GM19452 (cell line): ENCODE results near the gene CASP3.
"Not testable (repeated sequence)": the region's sequence is repeated elsewhere in the genome, so short reads cannot be mapped to it uniquely, and the experiment has no call there.

Experiments
- ATAC-seq: cut with Tn5 transposase; IDR thresholded peaks from one replicate; pipeline ENCODE4 v1.9.1; 2021; ENCODE audit not compliant: unreplicated experiment

The CASP3 gene

DNA sequence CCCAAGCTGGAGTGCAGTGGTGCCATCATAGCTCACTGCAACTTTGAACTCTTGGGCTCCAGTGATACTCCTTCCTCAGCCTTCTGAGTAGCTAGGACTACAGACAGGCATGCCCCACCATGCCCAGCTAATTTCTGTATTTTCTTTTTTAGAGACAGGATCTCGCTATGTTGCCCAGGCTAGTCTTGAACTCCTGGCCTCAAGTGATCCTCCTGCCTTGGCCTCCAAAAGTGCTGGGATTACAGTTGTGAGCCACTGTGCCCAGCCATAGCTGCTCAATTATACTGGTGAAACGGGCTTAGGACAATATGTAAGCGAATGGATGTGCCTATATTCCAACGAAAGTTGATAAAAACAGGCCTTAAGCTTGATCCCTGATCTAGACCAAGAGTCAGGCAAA is 13.1 kb downstream of the CASP3 start:
- no peak for ATAC-seq

DNA sequence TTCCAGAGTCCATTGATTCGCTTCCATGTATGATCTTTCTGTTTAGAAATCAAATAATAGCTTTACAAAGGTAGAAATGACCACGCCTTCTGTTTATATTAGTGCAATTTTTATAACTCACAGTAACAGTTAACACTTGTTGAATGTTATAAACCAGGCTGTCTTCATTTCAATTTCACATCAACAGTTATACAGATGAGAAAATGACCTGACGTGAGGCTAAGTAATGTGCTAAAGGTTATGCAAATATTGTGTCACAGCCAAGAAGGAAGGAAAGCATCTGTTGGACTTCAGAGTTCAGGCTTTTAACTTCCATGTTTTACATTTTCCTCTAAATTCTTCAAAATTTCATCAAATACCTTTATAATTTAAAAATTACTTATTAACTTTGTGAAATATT is 13.9 kb downstream of the CASP3 start:
- no peak for ATAC-seq

DNA sequence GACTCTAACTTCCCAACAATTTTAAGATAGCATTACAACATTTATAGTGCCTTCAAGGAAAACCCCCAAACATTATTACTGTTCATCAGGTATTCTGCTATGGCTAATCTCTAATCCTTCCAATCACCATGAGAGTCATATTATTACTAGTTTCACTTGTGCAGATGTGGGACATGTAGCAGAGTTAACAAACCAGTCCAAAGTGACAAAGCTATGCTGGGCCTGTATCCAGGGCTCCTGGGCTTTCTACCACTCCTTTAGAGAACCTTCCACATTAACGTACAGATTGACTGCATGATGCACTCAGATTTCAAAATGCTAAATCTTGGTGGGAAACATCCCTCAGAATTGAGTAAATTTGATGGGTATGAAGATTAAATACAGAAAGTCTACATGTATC is 16.4 kb downstream of the CASP3 start:
- no peak for ATAC-seq

DNA sequence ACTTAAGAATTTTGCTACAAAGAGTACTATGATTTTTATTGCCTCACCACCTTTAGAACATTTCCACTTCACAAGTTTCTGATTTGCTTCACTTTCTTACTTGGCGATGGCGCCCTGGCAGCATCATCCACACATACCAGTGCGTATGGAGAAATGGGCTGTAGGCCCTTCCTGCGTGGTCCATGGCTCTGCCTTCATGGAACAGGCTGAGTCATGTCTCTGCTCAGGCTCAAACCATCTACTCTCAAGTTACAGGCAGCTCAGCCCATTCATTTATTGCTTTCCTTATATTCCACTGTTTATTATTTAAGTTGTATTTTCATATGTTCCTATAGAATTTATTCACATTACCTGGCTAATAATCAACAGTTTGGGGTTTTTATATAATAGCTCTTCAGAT is 21.1 kb downstream of the CASP3 start:
- no peak for ATAC-seq

DNA sequence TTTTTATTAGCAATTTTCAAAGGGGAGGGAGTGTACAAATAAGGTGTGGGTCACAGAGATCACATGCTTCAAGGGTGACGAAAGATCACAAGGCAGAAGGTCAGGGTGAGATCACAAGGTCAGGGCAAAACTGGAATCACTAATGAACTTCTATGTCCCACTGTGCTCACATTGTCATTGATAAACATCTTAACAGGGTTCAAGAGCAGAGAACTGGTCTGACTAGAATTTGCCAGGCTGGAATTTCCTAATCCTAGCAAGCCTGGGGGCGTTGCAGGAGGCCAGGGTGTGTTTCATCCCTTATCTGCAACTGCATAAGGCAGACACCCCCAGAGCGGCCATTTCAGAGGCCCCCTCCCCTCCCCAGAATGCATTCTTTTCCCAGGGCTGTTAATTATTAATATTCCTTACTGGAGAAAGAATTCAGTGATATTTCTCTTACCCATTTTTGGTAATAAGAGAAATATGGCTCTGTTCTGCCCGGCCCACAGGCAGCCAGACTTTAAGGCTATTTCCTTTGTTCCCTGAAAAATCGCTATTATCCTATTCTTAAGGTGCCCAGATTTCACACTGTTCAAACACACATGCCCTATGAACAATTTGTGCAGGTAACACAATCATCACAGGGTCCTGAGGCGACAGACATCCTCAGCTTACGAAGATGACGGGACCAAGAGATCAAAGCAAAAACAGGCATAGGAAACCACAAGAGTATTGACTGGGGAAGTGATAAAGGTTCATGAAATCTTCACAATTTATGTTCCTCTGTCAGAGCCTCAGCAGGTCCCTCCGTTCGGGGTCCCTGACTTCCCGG is 23.3 kb downstream of the CASP3 start:
- ATAC-seq, result not testable (repeated sequence)

DNA sequence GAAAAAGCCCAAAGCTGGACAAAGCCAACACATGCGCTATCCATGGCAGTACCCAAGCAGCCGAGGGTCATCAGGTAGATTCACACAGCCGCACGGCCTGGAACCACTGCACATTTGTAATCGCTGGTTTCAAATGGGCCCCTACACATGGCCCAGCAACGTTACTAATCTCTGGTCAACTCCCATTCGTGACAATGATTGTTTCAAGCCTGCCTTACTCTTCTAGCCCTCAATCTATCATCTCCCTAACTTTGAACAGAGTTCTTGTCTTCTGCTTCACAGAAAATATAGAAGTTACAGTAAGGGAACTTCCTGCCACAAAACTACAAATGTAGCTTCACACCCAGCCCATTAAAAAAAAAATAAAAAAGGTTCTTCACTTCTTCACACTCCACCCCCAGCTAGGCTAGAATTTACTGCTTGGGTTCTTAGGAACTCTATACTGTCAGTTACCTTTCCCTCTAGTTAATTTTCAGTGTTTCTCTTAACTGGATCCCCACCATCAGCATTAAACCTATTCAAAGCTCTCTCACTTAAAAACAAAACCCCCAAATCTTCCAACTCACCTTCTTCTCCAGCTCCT is 24.2 kb downstream of the CASP3 start:
- ATAC-seq, result no peak

DNA sequence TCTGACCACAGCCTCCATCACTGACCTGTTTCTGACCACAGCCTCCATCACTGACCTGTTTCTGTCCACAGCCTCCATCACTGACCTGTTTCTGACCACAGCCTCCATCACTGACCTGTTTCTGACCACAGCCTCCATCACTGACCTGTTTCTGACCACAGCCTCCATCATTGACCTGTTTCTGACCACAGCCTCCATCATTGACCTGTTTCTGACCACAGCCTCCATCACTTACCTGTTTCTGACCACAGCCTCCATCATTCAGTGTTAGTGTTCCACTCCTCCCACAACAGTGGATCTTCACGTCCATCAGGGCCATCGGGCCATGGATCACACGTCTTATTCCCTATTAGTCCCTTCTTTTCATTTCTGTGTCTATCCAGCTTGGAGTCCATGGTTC is 24.7 kb downstream of the CASP3 start:
- ATAC-seq, result not testable (repeated sequence)

DNA sequence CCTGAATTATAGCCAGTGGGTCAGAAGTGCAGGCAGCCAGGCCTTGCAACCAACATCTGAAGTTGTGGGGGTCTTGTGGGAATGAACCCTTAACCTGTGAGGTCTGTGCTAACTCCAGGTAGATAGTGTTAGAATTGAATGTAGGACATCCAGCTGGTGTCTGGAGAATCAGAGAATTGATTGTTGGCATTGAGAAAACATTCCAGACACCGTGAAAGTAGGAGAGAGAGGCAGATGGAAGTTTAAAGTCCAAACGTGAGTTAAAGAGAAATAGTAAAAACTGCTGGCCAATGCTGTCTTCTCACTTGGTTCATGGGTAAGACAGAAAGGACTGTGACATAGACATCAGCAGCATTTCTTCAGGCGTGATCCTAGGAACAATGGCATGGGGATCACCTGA is 27.7 kb downstream of the CASP3 start:
- no peak for ATAC-seq

DNA sequence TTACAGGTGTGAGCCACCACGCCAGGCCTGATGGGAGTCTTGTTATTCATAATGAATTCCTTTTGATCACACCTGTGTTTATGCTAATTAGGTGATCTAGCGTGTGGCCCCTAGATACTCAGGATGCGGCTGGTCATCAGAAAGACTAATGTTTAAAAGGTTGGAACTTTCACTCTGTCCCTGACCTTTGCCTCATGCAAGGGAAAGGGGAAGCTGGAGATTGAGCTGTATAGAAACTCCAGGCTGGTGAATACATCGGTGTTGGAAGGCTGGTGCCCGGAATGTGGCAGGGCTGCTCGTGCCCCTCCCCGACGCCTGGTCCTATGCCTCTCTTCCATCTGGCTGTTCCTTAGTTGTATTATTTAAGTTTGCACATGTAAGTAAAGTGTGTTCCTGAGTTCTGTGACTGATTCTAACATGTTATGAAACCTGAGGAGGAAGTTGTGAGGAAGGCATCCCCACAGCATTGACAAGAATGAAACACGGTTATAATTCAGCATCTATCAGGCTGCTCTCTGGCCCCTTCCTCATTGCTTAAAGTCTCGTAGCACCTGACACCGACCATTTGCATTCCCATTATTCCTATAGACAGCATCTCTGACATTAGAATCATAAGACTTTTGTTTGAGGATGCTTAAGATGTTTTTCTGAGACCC is 28.9 kb downstream of the CASP3 start:
- ATAC-seq, result no peak

DNA sequence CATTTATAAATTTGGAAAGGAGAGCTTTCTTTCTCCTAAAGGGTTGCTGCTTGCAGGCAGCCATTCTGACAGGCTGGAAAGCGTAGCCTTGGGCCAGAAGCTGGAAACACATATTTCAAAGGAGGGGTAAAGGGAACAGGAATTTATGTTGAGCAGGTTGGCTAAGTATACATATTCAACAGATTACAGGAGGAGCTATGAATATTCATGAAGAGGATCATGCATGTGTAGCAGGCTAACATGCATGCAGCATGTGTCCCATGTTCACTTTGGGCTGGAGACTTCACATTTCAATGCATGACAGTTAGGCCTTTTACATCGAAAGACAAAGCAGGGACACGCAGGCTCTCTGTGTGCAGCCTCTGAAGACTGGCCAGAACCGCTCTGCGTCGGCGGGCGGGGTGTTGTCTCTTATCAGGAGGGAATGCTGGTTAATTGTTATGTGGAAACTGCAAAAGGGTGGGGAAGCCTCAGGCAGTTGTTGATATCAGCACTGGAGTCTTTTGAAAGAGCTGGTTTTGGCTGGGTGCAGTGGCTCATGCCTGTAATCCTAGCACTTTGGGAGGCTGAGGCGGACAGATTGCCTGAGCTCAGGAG is 31.5 kb downstream of the CASP3 start:
- ATAC-seq, result no peak

DNA sequence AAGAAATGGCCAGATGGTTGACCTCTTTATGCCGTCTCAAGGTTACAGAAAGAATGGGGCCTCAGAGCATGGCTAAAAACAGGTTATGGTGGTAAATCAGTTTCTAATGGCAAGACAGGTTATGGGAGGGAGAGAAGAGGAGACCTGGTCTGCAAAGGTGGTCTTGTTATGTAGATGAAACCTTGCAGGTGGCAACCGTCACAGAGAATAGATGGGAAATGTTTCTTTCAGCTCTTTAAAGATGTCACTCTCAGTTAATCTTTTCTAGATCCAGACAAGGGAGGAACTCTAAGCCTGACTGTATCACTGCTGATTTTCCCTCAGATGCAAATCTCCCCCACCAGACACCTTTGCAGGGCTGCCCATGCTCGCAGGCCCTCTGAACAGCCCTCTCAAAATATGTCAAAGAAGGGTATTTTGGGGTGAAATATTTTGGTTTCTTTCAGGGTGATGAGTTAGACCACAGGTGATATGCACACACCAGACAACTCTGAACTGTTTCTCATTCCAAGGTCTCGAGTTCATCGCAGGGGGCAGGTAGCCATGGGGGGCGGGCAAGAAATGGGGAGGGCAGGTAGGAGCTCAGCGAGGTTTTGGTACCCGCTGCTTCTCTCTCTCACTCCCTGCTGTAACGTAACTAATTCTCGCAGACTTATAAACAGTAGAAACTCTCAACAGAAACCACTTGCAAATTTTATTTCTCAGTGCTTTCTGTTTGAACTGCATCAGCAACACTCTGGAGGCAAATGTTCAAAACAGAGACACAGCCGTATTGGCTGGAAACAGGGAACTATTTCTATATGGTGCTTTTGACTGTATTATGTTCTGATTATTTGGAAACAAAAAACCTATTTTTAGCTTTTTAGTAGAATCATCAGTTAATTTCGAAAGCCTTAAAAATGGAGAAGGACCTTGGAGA is 32.4 kb downstream of the CASP3 start:
- ATAC-seq, result peak; percentile 84

DNA sequence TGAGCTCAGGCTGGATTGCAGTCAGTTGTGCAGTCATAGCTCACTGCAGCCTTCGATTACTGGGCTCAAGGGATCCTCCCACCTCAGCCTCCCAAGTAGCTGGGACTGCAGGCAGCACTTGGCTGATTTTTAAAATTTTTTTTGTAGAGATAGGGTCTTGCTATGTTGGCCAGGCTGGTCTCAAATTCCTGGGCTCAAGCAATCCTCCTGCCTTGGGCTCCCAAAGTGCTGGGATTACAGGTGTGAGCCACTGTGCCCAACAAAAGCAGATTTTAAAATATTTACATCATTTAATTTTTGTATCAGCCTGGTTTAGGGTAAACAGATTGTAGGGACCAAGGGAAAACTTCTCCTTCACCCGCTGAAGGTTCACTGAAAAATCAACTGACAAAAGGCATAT is 33.1 kb downstream of the CASP3 start:
- ATAC-seq, result not testable (repeated sequence)

DNA sequence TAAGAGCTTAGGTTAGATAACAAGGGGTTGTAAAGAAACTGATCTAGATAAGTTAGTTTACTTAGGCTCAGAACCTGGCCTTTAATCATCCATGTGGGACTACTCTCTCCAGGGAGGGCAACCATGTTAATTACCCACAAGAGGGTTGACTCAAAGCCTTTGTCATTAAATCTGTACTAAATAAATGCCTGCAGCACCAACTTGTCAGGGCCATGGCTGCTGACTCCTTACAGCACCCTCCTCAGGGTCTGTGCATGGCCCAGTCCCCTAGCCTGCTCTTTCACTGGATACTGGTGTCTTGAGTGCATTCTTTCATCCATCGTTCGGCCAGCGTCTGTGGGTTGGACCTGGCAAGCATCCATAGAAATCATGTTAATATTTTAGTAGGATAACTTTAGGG is 34.7 kb downstream of the CASP3 start:
- ATAC-seq, result no peak

DNA sequence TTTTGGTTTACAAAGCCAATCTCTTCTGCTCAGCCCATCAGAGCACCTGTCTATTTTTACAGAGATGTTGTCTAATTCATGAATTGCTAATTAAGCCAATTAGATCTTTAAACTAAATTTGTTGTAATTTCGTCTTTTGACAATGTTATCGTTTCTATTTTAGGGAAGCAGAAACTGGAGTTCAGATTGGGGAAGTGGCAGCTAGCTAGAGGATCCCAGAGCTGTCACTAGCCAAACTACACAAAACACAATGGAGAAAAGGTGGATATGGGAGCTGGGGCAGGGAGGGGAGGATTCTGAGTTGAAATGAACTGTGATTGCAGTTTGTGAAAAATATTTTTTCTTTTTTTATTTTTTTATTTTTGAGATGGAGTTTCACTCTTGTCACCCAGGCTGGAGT is 35.8 kb downstream of the CASP3 start:
- ATAC-seq, result no peak

DNA sequence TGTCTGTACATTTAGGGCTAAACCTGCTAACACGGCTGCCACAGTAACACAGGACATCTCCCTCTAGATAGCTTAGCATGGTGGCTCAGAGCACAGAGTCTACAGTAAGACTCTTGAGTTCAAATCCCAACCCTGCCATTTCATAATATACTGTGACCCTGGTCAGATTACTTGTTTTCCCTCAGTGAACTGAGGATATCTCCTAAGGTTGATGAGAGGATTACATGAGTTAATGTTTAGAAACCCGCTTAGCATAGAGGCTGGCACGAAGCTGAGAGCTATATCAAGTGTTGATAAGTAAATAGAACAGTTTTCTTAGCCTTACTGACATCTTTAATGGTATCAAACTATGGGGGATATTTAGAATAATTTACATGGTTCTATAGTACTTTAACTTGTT is 37.2 kb downstream of the CASP3 start:
- no peak for ATAC-seq

DNA sequence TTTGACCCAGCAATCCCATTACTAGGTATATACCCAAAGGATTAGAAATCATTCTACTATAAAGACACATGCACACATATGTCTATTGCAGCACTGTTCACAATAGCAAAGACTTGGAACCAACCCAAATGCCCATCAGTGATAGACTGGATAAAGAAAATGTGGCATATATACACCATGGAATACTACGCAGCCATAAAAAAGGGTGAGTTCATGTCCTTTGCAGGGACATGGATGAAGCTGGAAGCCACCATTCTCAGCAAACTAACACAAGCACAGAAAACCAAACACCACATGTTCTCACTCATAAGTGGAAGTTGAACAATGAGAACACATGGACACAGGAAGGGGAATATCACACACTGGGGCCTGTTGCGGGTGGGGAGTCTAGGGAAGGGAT is 41.8 kb downstream of the CASP3 start:
- not testable (repeated sequence) for ATAC-seq

DNA sequence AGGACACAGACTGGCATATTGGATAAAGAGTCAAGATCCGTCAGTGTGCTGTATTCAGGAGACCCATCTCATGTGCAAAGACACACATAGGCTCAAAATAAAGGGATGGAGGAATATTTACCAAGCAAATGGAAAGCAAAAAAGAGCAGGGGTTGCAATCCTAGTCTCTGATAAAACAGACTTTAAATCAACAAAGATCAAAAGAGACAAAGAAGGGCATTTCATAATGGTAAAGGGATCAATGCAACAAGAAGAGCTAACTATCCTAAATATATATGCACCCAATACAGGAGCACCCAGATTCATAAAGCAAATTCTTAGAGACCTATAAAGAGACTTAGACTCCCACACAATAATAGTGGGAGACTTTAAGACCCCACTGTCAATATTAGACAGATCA is 46.4 kb downstream of the CASP3 start:
- not testable (repeated sequence) for ATAC-seq

DNA sequence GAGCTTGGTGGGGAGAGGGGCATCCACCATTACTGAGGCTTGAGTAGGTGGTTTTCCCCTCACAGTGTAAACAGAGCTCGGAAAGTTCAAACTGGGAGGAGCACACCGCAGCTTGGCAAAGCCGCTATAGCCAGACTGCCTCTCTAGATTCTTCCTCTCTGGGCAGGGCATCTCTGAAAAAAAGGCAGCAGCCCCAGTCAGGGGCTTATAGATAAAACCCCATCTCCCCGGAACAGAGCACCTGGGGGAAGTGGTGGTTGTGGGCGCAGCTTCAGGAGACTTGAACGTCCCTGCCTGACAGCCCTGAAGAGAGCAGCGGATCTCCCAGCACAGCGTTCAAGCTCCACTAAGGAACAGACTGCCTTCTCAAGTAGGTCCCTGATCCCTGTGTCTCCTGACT is 48.3 kb downstream of the CASP3 start:
- ATAC-seq, result not testable (repeated sequence)

DNA sequence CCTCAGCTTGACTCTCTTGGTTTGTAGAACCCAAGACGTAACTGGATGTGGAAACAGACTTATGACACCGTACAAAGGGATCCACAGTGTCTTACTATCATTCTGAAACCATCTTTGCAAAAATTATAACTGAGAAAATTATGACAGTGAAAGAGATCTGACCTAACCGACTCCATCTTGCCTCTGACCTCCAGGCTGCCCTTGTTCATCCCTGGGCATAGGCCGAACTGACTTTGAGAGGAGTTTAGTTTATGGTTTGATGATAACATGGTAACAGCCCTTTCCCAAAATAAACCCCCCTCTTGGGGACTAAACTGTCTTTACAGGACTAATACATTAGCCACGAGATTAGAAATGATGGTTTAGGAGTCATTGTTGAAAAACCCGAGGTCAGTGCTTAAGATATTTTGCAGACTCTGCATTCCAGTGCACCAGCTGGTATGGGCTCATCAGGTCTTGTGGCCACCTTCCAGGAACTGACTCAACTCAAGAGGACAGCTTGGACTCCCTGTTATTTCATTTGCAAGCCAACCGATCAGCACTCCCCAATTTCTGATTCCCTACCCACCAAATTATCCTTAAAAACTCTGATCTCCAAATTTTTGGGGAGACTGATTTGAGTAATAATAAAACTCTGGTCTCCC is 49.6 kb downstream of the CASP3 start:
- no peak for ATAC-seq

DNA sequence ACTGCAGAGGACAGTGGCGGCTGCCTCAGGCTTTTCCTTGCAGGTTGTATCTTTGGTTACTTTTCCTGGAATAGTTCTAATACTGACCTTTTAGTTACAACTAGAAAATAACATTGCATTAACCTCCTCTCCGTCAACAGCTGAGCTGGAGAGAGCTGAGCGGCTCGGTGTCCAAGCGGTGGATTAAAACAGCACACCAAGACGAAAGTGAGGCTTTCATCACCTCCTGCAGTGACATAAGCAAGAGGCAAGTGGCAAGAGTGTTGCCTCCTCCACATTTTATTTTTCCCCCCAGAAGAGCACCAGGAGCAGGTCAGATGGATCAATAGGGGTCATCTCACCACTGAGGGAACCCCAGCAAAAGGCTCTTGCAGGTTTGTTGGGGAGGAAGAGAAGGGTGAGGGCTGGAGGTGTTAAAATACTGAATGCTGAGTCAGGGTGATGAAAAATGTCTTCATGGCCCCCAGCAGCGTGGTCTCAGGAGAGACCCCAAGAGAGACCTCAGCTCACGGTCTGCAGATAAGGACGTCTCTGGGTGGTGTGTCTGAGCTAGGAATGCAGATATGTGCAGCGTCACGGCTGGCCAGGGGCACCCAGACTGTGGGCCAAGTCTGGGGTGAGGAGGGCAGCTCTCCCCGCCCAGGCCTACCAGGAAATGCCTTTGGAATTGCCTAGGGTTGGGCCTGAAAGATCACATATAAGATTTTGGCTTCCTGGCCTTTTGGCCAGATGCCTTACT is 50.3 kb downstream of the CASP3 start:
- no peak for ATAC-seq
